ENCODE results near the gene ATXN7L1. TPM values are rescaled to one million over a fixed set of nuclear protein-coding genes. Genes with fewer than 3 reads are reported as not detected.

The ATXN7L1 gene
- total and polyA plus RNA-seq, 8 donors, result 13.0 to 15.5 (median 13.8) TPM

GRCh38 chr7:105819559-105819958, 56.8 kb downstream of the ATXN7L1 start:
- intact Hi-C loops (cut with DNase I), result no loop called here
- DNase-seq (no peak), ATAC-seq (no peak)
- no peak overlapping the region for H3K4me3 ChIP-seq
- TF ChIP-seq CTCF (IDR thresholded peaks at IDR 0.05), result no peak
- H3K27me3 ChIP-seq, result no peaks in the 10 kb centered on the region
- no peaks in the 10 kb centered on the region for H3K36me3 ChIP-seq
- H3K9me3 ChIP-seq, result no peaks in the 10 kb centered on the region
- H3K4me1 ChIP-seq, result peaks cover 0 to 14% of the 10 kb centered on the region in 2 donors
- H3K27ac ChIP-seq, result no peak overlapping the region

GRCh38 chr7:105816954-105817615, 59.3 kb downstream of the ATXN7L1 start:
- ATAC-seq (no peak), DNase-seq (no peak)
- no peak overlapping the region for H3K4me3 ChIP-seq
- no peak for TF ChIP-seq CTCF (IDR thresholded peaks at IDR 0.05)
- peaks cover 0 to 14% of the 10 kb centered on the region in 2 donors for H3K4me1 ChIP-seq
- H3K36me3 ChIP-seq, result no peaks in the 10 kb centered on the region
- no peaks in the 10 kb centered on the region for H3K9me3 ChIP-seq
- H3K27me3 ChIP-seq, result no peaks in the 10 kb centered on the region
- intact Hi-C loops (cut with DNase I), result no loop called here
- H3K27ac ChIP-seq, result no peak overlapping the region

GRCh38 chr7:105816266-105816843, 60.0 kb downstream of the ATXN7L1 start:
- H3K9me3 ChIP-seq, result no peaks in the 10 kb centered on the region
- ATAC-seq (no peak), DNase-seq (no peak)
- H3K36me3 ChIP-seq, result no peaks in the 10 kb centered on the region
- H3K4me3 ChIP-seq, result no peak overlapping the region
- no peak for TF ChIP-seq CTCF (IDR thresholded peaks at IDR 0.05)
- intact Hi-C loops (cut with DNase I), result no loop called here
- H3K4me1 ChIP-seq, result peaks cover 0 to 14% of the 10 kb centered on the region in 2 donors
- H3K27me3 ChIP-seq, result no peaks in the 10 kb centered on the region
- H3K27ac ChIP-seq, result no peak overlapping the region

GRCh38 chr7:105815576-105815975, 60.8 kb downstream of the ATXN7L1 start:
- TF ChIP-seq CTCF (IDR thresholded peaks at IDR 0.05), result no peak
- Histone ChIP-seq H3K4me1 (peaks cover 0 to 14% of the 10 kb centered on the region in 2 donors), H3K27ac (no peak overlapping the region), H3K4me3 (no peak overlapping the region), H3K27me3 (no peaks in the 10 kb centered on the region), H3K9me3 (no peaks in the 10 kb centered on the region), H3K36me3 (no peaks in the 10 kb centered on the region)
- intact Hi-C loops (cut with DNase I), result no loop called here
- DNase-seq (no peak), ATAC-seq (no peak)

GRCh38 chr7:105814481-105814880, 61.9 kb downstream of the ATXN7L1 start:
- Histone ChIP-seq H3K36me3 (no peaks in the 10 kb centered on the region), H3K4me3 (no peak overlapping the region), H3K27ac (no peak overlapping the region), H3K27me3 (no peaks in the 10 kb centered on the region), H3K9me3 (no peaks in the 10 kb centered on the region), H3K4me1 (peaks cover 0 to 14% of the 10 kb centered on the region in 2 donors)
- no peak for DNase-seq
- intact Hi-C loops (cut with DNase I), result no loop called here
- TF ChIP-seq CTCF (IDR thresholded peaks at IDR 0.05), result no peak
- no peak for ATAC-seq

Measured in left lung (tissue), 10 donors.